Heart left ventricle (tissue), 13 donors: Measurements from ENCODE around the gene PARD3.

Experiments
- POLR2A ChIP-seq, 2 donors: fragments of 450-650 bp; IDR thresholded peaks; one replicate each; pipeline ENCODE4 v1.6.1; 2017; ENCODE audit warnings: antibody characterized with exemption in 2 of 2, mild to moderate bottlenecking in 2 of 2, moderate library complexity in 2 of 2
- TF ChIP-seq, protein P1 (sequence below), 12 donors: fragments of 200-600 bp; sonication (generic) in 4 of 12; IDR thresholded peaks; one replicate each; pipeline versions ENCODE4 v1.5.0 to v1.8.0; 2018 to 2022; ENCODE audit warnings: antibody characterized with exemption in 12 of 12, mild to moderate bottlenecking in 5 of 12
- donor health status: ischemic (EF 13 %, LVEDD 7.1; RV severe dilation, severe dysfunction).
- donor health status: DM: no; HTN: yes; CAD: no.
- donor health status: DM: no; HTN: no; CAD: no.
- donor health status: ischemic (EF 25% LVEDD 6.9; RV normal size, moderate dysfunction).
- donor health status: ischemic (EF 25% LVEDD 5.7; RV mildly dilated, moderate dysfunction).
- donor health status: ischemic (EF 35%, LVEDD 5.7; RV mildly dilated, moderate dysfunction).
- donor health status: nonischemic (EF 11% LVEDD 7.7; RV severe dilation, severe dysfunction).
- donor health status: DM: yes; HTN: yes; CAD: no.
- donor health status: PGD.
- donor health status: ischemic (EF 29% LVEDD 5.4; RV normal size, mild dysfunction).
- donor health status: nonischemic (EF 23%, LVEDD 6.1; RV moderate dilation, normal function).

GRCh38 chr10:34557173-34557572, 257.9 kb downstream of the PARD3 start:
- TF ChIP-seq, protein P1, sequence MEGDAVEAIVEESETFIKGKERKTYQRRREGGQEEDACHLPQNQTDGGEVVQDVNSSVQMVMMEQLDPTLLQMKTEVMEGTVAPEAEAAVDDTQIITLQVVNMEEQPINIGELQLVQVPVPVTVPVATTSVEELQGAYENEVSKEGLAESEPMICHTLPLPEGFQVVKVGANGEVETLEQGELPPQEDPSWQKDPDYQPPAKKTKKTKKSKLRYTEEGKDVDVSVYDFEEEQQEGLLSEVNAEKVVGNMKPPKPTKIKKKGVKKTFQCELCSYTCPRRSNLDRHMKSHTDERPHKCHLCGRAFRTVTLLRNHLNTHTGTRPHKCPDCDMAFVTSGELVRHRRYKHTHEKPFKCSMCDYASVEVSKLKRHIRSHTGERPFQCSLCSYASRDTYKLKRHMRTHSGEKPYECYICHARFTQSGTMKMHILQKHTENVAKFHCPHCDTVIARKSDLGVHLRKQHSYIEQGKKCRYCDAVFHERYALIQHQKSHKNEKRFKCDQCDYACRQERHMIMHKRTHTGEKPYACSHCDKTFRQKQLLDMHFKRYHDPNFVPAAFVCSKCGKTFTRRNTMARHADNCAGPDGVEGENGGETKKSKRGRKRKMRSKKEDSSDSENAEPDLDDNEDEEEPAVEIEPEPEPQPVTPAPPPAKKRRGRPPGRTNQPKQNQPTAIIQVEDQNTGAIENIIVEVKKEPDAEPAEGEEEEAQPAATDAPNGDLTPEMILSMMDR (IDR thresholded peaks at IDR 0.05) = no peak
- no peak for TF ChIP-seq POLR2A (IDR thresholded peaks at IDR 0.05)
